Measurements from ENCODE around the gene RLN3.

GRCh38 chr19:14073261-14073924 lies 45.4 kb downstream of the RLN3 start:
- TF ChIP-seq POLR2A (IDR thresholded peaks at IDR 0.05; ENCODE audit: low read depth, low read length) (no peak), PAX5 (IDR thresholded peaks at IDR 0.05; ENCODE audit: insufficient read depth, low read length, severe bottlenecking) (no peak), POLR2AphosphoS5 (IDR thresholded peaks at IDR 0.05; ENCODE audit: low read depth, low read length) (no peak), TAF1 (IDR thresholded peaks at IDR 0.05; ENCODE audit: low read depth, low read length) (no peak)

Measured in GM12891 (cell line).